CD4-positive, alpha-beta T cell treated with Interferon alpha-2 for 1 hour (primary cell): ENCODE results near the gene SLC25A45.
"Not testable (repeated sequence)": the region's sequence is repeated elsewhere in the genome, so short reads cannot be mapped to it uniquely, and the experiment has no call there.

Experiments
- DNase-seq, 2 donors: peaks; one replicate each; pipeline ENCODE4 v3.0.0-alpha.2; 2020 to 2022

SLC25A45 gene

DNA sequence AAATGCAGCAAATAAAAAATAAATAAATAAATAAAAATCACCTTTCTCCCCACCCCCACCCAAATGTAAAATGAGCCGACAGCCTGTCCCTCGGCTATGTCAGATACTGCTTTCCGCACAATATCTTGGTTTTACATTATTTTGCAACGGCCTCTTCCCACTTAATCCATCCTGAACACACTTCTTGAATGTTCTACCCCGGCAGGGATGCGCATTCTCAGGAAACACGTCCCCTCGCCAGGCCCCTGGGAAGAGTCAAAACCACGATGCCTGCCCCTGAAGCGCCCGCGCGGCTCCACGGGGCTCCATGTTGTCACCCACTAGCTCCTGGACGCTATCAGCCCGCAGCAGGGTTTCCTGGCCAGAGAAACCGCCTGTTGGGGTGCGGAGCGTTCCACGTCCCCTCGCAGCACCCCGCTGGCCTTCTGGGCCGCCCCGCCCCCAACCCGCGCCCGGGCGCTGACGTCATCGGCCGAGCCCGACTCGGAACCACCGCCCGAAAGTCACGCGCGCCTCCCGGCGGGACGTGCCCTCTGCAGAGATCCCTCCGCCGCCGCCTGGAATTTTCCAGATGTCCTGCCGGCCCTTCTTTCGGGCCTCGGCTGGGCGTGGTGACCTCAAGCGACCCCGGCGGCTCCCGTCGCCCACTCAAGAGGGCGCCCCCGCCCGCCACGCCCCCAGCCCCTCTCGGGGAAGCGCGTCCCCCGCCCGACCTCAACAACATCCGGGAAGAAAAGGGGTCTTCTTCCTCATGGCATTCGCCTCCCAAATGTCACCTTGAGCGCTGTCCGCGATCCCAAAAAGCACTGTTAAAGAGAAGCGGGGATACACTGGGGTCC lies 39.6 kb upstream of the SLC25A45 start:
- DNase-seq, result peak; percentile 96

DNA sequence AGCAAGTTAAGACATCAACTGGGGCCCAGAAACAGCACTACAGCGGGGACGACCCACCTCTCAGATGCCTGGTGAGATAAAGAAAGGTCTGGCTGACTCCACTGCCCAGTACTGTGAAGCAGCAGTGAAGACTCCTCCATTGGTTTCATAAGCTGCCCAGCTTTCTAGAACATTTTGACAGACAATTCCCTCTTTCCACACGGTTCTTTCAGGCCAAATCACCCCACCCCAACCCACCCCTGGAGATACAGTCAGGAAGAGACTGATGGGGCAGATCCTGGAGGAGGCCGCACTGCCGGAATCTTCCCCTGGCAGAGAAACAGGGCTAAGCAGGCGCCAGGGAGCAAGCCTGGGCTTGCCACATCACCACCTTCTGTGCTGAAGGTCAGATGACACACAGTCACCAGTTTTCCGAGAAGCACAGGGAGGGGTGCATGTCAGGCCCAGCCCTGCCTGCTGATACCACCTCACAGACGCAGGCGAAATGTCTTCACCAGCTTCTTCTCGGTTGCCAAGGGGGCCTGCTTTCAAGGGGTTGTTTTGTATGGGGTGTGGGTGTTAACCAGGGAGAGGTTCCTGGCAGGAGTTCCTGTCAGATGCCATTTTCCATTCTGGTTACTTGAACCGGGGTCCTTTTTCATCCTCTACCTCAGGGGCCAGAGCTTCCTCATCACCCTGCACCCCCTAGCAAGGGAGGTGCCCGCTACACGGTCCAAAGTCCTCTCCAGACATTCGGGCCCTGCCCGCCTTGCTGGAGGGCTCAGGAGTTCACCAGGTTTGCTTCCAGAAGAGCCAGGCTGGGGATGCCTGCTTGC lies 38.7 kb upstream of the SLC25A45 start:
- DNase-seq, result peak; percentile 97

DNA sequence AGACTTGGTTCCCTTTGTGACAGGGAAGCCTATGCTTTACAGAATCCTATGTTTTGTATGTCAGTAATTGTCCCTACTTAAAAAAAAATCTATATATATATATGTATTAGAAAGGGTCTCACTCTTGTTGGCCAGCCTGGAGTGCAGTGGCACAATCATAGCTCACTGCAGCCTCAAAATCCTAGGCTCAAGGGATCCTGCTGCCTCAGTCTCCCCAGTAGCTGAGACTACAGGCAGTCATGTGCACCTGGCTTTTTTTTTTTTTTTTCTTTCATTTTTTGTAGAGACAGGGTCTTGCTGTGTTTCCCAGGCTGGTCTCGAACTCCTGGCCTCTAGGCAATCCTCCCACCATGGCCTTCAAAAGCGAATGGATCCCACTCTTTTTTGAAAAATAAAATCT lies 38.1 kb upstream of the SLC25A45 start:
- DNase-seq, result no peak

DNA sequence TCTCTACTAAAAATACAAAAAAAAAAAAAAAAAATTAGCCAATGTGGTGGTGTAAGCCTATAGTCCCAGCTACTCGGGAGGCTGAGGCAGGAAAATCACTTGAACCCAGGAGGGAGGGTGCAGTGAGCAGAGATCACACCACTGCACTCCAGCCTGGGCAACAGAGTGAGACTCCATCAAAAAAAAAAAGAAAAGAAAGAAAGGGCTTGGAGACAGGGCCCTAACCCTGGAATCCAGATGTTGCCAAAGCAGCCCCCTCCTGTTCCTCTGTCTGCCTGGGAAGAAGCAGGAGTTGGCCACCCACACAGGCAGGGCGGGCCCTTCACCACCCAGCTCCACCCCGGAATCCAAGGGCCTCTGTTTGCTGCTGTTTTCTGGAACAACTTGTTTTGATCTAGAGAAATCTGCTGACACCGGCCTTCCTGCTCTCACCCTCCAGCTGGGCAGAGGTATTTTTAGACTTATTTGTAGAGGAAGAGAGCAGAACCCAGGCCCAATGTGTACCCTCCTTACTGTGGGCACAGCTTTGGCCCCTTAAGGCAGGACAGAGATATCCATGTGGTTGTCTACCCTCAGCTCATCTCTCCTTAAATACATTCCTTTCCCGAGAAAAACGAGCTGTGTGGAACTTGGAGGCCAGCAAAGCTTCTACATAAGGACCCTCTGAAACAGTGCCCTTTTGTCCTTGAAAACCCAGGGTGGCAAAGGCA lies 37.5 kb upstream of the SLC25A45 start:
- DNase-seq, result peak; percentile 83 to 88

DNA sequence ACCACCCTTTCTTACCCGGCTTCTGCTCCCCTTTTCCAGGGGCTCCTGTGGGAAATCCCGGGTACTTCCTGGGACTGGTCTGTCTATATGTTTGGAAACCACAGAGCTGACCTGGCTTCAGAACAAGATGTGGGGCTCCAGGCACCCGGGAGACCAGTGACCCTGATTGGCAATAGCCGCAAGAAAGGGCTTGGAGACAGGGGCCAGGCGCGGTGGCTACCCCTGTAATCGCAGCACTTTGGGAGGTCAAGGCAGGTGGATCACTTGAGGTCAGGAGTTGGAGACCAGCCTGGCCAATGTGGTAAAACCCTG lies 37.0 kb upstream of the SLC25A45 start:
- DNase-seq, result no peak

DNA sequence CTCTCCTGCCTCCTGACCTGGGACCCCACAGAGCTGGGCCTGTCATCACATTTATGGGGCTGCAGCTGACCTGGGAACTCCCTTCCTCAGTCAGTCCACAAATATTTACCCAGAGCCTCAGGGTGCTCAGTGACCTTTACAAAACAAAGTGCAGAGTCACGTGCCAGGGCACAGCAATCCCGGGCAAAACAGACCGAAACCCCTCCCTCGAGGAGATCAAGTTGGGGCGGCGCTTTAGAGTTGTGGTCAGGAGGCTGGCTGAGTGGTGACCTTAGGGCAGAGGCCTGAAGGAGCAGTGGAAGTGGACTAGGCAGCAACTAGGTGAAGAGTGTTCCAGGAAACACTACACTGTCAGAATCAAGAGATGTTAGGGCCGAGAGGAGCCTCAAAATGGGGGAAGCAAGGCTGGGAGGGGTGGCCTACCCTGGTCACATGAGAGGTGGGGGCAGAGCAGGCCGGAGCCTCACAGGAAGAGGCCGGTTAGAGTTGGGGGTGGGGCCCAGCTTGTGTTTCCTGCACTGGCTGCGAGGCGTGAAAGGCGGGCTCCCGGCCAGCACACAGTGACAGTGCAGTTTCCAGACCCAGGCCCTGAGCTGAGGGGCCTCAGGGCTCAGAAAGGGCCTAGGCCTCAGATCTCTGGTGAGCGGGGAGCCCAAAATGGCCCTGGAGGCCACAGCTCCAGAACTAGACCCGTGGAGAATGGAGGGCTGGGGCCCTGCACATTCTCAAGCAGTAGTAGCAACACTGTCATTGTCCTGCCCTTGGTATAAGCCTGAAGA lies 36.4 kb upstream of the SLC25A45 start:
- DNase-seq, result peak; percentile 90 to 93

DNA sequence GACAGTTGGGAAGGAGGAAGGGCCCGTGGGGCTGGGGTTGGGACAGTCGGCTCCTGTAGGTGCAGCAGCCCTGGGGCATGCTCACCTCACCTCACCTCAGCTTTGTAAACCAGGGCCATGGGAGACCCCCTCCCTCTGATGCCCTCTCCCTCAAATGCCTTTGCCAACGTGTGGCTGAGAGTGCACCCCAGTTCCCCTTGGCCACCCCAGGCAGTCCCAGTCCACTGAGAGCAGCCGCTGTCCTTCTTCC lies 35.9 kb upstream of the SLC25A45 start:
- DNase-seq, result no peak

DNA sequence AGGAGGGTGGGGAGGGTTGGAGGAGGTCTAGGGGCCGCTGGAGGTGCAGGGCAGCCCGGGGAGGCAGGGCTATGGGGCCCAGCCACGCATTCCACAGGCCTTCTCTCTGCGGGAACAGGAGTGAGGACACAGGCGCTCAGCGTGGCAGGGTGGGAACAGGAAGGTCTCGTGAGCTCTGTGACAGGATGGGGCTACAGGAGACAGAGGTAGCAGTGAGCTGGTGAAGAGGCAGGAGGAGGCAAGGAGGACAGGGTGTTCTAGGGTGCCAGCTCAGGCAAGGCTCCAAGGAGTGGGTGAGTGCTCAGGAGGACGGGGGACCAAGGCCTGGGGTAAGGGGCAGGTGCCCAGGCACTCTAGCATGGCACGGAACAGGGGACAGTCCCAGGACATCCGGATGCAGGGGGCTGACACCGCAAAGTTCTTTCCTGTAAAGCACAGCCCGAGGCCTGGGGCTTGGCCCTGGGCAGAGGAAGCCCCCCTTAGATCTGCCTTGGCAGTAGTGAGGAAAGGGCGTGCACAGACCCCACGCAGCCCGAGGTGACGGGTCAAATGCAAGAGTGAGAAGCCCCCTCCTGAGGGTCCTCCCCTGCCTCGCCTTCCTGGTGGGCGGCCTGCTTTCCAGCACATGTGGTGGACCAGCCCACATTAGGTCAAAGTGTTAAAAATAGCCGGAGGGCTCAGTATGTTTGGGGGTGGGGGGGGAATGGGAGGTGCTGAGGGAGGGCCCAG lies 35.4 kb upstream of the SLC25A45 start:
- peak; percentile 52 to 59 for DNase-seq

DNA sequence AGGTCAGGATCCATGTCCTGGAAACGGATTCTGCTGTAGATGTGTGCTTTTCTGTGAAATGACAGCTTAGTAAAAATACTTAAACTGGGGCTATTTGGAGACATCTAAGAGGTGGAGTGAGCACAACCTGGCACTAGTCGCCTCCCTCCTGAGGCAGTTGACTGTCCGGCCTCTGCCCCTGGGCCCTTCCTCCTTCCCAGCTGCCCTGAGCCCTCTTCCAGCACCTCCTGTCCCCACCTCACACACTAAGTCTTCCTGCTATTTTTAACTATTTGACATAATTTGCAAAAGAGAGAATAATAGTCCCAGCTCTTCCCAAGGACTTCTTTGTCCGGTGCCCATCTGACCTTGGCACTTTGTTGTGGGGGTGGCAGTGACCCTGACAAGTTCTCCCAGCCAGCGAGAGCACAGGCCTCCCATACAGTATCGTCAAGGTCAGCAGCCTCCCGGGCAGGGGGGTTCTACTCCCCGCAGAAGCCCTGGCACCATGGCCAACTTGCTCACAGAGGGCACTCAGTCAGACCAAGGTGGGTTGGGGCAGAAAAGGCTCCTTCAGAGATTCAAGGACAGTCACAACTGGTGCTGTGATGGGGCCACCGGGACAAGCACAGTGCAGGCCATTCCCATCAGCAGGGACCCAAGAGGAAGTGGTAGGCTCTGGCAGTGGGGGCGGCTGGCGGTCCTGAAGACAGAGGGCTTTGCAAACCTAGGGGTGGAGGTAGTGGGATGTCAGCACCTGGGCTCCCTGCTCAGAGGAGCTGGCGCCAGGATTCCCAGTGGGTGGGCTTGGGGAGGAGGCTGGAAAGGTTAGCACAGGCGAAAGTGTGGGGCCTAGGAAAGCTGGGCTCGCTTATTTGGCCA lies 34.6 kb upstream of the SLC25A45 start:
- peak; percentile 37 to 42 for DNase-seq

DNA sequence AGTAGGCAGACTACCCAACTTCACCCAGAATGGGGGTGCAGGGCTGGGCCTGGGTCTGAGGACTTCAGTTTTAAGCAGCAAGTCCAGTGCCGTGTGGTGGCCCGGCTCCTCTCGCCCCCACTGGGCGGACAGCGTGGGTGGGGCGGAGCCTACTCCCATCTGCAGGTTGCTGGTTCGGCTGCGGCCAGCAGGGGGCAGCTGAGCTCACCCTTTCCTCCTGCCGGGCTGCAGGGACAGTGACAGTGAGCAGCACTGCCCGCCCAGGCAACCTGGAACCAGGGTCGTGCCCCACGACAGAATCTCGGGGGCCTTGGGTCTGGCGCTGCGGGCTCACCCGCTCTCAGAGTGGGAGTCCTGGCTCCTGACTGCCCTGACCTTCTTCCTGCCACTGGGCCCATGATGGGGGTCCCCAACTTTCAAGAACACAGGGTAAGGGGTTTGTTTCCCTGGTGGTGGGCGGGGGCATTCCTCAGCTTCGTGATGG lies 33.9 kb upstream of the SLC25A45 start:
- DNase-seq, result peak; percentile 91 to 93

DNA sequence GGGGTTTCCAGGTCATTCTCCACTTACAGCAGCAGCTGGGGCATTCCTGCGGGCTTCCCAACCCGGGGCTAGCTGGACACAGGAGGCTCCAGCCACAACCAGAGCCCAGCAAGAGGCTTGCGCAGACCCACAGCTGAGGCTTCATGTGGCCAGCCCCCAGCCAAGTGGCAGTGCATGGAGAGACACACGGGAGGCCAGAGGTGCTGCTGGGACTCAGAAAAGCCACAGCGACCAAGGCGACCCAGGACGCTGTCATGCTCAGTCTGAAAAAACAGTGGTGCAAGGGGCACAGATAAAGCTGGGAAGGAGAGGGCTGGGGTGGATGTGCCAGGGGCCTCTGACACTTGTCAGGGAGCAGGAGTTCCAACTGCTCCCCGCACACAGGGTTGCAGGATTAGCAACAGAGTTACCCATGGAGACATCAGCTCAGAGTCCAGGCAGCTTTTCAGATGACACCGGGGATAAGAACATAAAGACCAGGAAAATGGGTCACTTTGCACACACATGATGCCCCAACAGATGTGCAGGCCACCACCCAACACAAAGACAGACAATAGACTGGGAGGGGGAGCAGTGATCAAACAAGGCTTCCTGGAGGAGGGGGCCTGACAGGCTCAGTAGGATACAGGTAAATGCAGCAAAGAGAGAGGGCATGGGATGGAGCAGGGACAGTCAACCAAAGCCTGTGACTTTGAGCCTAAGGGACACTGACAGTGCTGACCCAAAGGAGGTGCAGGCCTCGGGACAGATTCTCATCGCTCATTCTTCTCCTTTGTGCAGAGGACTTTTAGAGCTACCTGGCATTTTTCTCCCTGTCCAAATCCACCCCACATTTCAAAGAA lies 33.3 kb upstream of the SLC25A45 start:
- no peak for DNase-seq

DNA sequence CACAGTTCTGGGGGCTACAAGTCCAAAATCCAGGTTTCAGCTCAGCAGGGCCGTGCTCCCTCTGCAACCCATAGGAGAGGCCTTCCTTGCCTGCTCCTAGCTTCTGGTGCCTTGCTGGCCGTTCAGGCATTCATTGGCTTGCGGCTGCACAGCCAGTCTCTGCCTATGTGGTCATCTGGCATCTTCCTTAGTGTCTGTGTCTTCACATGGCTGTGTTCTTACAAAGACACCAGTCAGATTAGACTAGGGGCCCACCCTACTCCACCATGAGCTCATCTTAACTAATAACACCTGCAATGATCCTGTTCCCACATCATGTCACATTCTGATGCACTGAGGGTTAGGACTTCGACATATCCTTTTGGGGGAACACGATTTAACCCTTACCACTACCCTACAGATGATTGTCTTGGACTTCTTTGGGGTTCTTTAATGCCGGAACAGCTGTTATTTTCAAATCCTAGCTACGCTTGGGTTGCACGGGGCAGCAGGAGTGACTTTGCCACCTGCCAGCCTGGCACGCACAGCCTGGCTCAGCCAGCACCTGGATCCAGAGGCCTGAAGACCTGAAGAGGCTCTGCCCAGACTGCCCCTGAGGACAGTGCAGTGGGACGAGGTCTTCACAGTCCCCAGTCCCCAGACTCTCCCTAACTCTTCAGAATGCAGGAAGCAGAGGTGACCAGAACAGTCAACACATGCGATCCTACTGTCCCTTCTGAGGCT lies 32.5 kb upstream of the SLC25A45 start:
- no peak for DNase-seq

DNA sequence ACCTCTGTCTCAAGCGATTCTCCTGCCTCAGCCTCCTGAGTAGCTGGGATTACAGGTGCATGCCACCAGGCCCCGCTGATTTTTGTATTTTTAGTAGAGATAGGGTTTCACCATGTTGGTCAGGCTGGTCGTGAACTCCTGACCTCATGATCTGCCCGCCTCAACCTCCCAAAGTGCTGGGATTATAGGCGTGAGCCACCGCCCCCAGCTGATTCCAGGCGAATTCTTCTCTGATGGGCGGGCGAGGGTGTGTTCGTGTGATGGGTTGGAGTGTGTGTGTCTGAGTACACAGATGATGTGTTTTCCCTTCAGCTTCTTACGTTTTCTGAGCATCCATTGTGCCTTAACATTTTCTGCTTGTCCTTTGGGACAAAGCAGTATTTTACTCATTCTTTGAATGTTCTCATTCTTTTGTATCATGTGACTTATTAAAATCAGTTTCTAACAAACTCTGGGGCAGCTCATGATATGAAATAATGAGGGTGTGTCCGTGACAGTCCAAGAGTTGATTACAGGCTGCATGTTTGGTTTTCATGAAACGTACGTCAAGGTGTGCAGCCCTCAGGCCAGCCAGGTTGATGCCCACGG lies 30.7 kb upstream of the SLC25A45 start:
- not testable (repeated sequence) for DNase-seq

DNA sequence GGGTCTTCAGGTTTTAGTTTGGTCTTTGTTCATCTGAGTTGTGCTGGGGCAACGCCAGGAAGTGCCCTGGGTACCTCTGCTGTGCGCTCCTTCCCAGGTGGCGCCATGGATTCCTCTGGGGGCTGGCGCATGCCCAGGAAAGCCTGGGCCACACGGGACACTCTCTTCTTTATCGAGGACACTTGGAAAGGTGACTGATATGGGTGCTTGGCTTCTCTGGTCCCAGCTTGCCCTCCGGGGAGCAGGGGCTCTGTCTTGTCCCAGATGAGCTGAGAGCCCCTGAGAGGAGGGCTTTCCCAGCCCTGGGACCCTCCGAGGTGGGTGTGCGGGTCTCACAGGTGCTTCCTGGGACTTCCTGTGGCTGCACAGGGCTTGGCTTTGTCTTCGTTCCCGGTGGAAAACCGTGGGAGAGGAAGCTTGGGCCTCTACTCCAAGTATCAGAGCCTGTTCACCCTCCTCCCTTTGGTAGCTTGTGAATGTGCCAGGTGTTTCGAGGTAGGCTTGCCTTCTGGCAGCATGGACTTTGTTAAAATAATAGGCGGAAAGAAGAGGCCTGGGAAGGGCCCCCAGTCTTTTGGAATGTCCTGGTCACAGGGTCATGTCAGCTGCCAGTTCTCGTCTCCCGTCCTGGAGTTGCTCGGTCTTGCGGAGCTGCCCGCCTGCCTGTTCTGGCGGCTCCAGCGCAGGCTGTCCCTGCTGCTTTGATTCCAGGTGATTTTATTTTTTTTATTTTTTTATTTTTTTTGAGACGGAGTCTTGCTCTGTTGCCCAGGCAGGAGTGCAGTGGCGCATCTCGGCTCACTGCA lies 30.0 kb upstream of the SLC25A45 start:
- DNase-seq, result no peak

DNA sequence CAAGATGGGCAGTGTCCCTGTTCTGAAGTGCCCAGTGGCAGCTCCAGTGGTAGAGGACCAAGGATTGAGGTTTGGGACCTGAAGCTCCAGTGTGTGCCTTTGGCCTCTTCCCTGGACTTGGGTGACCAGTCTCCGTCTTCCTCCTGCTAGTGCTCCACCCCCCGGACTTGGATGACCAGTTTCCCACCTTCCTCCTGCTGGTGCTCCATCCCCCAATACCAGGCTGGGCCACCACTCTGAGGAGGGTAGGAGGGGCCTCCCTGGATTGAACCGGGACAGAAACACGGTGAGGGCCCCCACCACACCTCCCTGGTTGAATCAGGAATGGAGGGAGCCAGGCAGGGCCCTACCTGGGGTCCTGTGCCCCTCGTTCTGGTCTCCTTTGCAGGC lies 29.2 kb upstream of the SLC25A45 start:
- DNase-seq, result no peak

DNA sequence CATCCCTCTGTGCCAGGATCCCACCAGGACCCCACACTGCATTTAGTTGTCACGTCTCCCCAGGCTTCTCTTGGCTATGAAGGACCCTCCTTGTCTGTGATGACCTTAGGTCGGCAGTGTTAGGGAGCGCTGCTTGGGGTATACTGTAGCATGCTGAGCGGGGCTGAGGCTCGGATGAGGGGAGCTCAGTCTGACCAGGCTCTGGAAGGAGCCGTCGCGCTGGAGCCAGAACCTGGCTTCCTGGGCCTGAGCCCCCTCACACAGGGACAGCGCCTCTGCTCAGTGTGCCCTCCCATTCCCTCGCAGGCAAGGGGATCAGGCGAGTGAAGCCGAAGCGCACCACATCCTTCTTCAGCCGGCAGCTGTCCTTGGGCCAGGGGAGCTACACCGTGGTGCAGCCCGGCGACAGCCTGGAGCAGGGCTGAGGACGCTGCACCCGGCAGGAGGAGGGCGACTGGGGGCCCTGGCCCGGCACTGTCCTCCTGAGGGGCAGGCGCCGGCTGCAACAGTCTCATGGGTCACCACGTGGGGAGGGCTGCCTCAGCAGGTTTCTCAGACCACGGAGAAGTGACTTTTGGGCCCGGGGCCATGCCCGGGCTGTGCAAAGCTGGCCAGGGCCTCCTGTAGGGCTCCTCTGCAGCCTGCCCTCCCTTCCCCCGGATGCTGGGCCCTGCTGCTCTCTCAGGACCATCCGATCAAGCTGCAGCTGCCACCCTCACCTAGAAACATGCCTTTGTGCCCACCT lies 28.7 kb upstream of the SLC25A45 start:
- no peak for DNase-seq

DNA sequence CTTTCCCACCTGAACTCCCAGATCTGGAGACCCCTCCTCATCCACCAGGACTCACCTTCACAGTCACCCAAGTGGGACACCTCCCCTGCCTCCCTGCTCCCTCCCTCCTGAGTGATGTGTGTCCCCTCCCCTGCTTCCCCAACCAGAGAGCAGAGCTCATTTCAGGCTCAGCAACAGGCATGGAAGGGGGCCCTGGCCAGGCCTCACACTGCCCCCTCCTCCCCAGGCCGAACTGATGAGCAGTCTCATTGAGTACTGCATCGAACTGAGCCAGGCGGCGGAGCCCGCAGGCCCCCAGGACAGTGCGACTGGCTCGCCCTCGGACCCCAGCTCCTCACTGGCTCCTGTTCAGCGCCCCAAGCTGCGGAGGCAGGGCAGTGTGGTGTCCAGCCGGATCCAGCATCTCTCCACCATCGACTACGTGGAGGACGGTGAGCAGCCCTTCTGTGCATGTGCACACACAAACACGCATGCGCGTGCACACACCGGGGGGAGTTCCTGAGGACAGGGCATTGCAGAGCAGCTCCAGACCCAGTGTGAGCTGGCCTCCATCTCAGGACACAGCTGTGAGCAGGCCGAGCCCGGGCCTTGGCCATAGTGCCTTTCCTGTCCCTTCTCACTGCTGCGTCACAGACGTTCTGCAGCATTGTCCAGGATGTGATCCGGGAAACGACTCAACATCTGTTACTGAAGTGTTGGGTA lies 22.3 kb upstream of the SLC25A45 start:
- no peak for DNase-seq
